Measurements from ENCODE around the gene IDNK. TPM values are rescaled to one million over a fixed set of nuclear protein-coding genes. Genes with fewer than 3 reads are reported as not detected.

Gene IDNK
- total and polyA plus RNA-seq, 12 donors: 6.4 to 25.2 (median 13.5) TPM

- 91 to 94% (median 94%) methylated on average over 5 of the region's 5 CpGs for WGBS, 4 donors
- Histone ChIP-seq H3K9me3 (replicated peaks in 1 of 3) (no peaks in the 10 kb centered on the region), H3K4me3 (no peak overlapping the region), H3K27me3 (no peaks in the 10 kb centered on the region), H3K36me3 (replicated peaks in 1 of 2) (no peaks in the 10 kb centered on the region), H3K27ac (no peak overlapping the region), H3K4me1 (replicated peaks in 1 of 2) (peaks cover 0 to 8% of the 10 kb centered on the region in 2 donors)
- intact Hi-C loops (cut with DNase I): no loop called here
- no peak for DNase-seq
- TF ChIP-seq POLR2A (IDR thresholded peaks at IDR 0.05) (no peak), CTCF (IDR thresholded peaks at IDR 0.05) (no peak)
Observed at GRCh38 chr9:83628540-83628939, 5.6 kb downstream of the IDNK start.

GRCh38 chr9:83629433-83630104 is 6.6 kb downstream of the IDNK start:
- H3K27ac ChIP-seq: no peak overlapping the region
- no peak for TF ChIP-seq CTCF (IDR thresholded peaks at IDR 0.05)
- no peak for TF ChIP-seq POLR2A (IDR thresholded peaks at IDR 0.05)
- no peak for DNase-seq
- H3K4me3 ChIP-seq: no peak overlapping the region
- H3K36me3 ChIP-seq (replicated peaks in 1 of 2): no peaks in the 10 kb centered on the region
- intact Hi-C loops (cut with DNase I): no loop called here
- no peaks in the 10 kb centered on the region for H3K9me3 ChIP-seq (replicated peaks in 1 of 3)
- H3K4me1 ChIP-seq (replicated peaks in 1 of 2): no peaks in the 10 kb centered on the region
- H3K27me3 ChIP-seq: no peaks in the 10 kb centered on the region
- WGBS, 4 donors: 86 to 94% (median 89%) methylated on average over 6 to 7 of the region's 7 CpGs

- no peaks in the 10 kb centered on the region for H3K36me3 ChIP-seq (replicated peaks in 1 of 2)
- DNase-seq: no peak
- no peak for TF ChIP-seq POLR2A (IDR thresholded peaks at IDR 0.05)
- TF ChIP-seq CTCF (IDR thresholded peaks at IDR 0.05): no peak
- H3K4me3 ChIP-seq: no peak overlapping the region
- no peak overlapping the region for H3K27ac ChIP-seq
- H3K4me1 ChIP-seq (replicated peaks in 1 of 2): no peaks in the 10 kb centered on the region
- WGBS, 4 donors: 48 to 73% (median 51%) methylated on average over 11 of the region's 11 CpGs
- H3K27me3 ChIP-seq: no peaks in the 10 kb centered on the region
- H3K9me3 ChIP-seq (replicated peaks in 1 of 3): no peaks in the 10 kb centered on the region
- intact Hi-C loops (cut with DNase I): no loop called here
Observed at GRCh38 chr9:83630938-83631457, 8.1 kb downstream of the IDNK start.

- H3K27ac ChIP-seq: no peak overlapping the region
- peaks cover 0 to 3% of the 10 kb centered on the region in 2 donors for H3K4me1 ChIP-seq (replicated peaks in 1 of 2)
- H3K4me3 ChIP-seq: no peak overlapping the region
- H3K36me3 ChIP-seq (replicated peaks in 1 of 2): no peaks in the 10 kb centered on the region
- intact Hi-C loops (cut with DNase I): no loop called here
- no peaks in the 10 kb centered on the region for H3K27me3 ChIP-seq
- TF ChIP-seq POLR2A (IDR thresholded peaks at IDR 0.05): no peak
- TF ChIP-seq CTCF (IDR thresholded peaks at IDR 0.05): no peak
- 71 to 100% (median 97%) methylated on average over 1 of the region's 1 CpG for WGBS, 4 donors
- no peaks in the 10 kb centered on the region for H3K9me3 ChIP-seq (replicated peaks in 1 of 3)
- DNase-seq: no peak
Observed at GRCh38 chr9:83633255-83633654, 10.3 kb downstream of the IDNK start.

All from adrenal gland (tissue), 12 donors.